NCI-H1930 (cell line): ENCODE data around the gene RXFP4.
"Not testable (repeated sequence)": the region's sequence is repeated elsewhere in the genome, so short reads cannot be mapped to it uniquely, and the experiment has no call there.

ENCODE experiments used
- DNase-seq, 2 experiments: peaks; one replicate each; lab custom pipeline; 2025; lab: John Stamatoyannopoulos, UW

RXFP4 gene, protein sequence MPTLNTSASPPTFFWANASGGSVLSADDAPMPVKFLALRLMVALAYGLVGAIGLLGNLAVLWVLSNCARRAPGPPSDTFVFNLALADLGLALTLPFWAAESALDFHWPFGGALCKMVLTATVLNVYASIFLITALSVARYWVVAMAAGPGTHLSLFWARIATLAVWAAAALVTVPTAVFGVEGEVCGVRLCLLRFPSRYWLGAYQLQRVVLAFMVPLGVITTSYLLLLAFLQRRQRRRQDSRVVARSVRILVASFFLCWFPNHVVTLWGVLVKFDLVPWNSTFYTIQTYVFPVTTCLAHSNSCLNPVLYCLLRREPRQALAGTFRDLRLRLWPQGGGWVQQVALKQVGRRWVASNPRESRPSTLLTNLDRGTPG

DNA sequence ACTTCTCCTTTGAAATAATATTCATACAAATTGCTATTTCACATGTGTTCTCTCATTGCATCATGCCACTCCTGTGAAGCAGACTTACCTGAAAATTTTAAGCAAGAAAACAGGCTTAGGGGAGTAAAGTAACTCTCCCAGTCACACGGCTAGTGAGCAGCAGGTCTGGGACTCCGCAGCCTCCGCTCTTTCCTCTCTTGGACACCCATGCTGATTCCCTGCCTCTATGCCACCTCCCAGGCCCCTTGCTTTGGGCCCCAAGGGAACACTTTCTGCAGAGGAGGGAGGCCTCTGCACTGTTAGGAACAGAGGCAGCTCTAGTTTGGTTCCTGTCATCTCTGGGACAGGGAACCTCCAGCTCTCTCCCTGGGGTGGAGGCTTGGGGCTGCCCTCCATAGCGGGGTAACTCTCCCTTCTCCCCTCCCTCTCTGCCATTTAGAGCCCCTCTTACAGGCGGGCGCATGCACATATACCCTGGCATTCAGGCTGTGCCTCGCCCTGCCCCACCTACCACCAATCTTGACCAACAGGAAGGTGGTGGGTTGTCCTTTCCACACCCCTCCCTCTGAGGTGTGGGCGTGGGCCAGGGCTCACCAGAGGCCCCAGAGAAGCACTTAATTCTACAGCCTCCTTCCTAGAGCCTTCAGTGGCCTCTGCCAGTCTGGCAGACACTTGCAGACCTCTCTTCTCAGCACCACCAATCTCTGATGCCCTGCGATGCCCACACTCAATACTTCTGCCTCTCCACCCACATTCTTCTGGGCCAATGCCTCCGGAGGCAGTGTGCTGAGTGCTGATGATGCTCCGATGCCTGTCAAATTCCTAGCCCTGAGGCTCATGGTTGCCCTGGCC lies at the start of gene RXFP4:
Gene RXFP4, plus strand, starts transcription at position 646 of the 852 bp plus-strand sequence. Its CDS starts 72 bp downstream, at position 718.
- DNase-seq = no peak

DNA sequence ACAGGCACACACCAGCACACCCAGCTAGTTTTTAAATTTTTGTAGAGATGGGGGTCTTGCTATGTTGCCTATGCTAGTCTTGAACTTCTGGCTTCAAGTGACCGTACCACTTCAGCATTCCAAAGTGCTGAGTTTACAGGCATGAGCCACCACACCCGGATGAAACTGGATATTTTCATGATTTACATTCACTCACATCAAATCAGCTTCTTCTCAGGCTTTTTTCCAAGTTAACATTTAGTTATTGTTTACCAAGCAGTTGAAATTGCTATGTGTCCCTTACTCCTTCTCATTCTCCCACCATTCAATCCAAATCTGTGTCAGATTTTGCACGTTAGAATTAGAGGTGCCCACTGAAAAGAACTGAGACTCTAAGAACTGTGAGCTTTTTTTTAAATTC lies 48.6 kb upstream of the RXFP4 start:
- DNase-seq = no peak

DNA sequence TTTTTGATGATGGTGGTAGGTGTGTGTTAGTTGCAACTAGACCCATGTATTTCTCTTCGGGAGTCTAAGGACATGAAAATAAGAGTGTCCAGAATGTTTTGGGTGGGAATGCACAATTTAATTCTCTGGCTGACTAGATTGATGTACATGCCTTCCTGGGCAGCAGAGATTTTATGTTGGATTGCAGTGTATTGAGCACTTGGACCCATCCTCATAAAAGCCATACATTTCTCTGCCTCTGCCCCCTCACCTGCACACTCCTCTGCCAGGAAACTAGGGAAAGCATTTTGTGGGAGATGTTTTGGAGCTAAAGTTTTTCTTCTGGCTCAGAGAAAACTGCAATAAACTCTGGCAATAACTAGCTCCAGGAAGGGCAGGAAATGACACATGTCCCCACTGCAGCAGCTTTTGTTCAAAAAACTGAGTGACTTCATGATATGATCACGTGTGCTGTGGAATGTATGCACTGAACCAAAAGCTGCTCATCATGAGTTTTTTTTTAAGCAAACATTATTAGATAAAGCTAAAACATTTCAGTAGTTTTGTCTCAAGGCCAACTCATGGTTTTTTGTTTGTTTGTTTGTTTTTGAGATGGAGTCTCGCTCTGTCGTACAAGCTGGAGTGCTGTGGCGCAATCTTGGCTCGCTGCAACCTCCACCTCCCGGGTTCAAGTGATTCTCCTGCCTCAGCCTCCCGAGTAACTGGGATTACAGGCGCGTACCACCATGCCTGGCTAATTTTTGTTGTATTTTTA lies 47.9 kb upstream of the RXFP4 start:
- no peak for DNase-seq

DNA sequence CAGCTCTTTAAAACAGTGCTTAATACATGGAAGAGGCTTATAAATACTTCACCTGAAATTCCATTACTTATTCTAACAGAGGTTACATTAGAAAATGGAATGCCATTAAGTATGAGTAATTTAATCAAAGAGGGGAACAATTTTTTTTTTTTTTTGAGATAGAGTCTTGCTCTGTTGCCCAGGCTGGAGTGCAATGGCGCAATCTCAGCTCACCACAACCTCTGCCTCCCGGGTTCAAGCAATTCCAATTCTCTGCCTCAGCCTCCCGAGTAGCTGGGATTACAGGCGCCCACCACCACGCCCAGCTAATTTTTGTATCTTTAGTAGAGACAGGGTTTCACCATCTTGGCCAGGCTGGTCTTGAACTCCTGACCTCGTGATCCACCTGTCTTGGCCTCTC lies 45.8 kb upstream of the RXFP4 start:
- DNase-seq = not testable (repeated sequence)

GRCh38 chr1:155896476-155896875 lies 45.0 kb upstream of the RXFP4 start:
- DNase-seq = not testable (repeated sequence)

DNA sequence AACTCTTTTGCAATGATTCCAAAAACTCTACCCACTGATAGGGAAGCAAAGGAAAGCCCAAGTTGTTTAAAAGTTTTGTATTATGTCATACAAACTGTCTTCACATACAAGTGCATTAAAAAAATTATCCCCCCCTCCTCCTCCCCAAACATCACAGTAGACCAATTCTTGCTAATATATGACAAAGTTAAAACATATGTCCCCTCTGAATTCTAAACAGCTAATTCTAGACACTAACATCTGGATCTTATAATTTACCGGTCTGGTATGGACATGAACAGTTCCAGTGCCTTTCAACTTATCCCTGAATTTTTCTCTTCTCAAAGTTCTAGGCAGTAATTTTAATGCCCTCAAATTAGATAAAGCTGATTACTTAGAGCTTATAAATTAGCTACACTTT lies 43.7 kb upstream of the RXFP4 start:
- no peak for DNase-seq

GRCh38 chr1:155898888-155899287 lies 42.5 kb upstream of the RXFP4 start:
- DNase-seq = no peak

DNA sequence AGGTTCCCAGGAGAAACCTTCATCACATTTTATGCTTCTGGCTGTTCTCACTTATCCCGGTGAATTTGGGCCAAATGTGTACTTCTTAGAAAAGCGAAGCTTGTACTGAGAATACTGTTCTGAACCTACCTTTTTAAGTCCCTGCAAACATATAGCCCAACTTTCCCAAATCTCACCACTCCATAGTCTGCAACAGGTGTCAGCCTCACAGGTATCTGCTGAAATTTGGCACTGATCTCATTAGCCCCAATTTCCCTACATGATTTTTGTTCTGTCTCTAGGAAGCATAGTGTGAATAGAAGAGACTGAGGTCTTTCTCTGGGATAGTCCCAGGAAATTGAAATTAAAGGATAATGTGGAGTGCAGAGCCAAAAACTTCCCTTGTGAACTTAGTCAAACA lies 41.8 kb upstream of the RXFP4 start:
- no peak for DNase-seq

GRCh38 chr1:155900161-155900560 lies 41.3 kb upstream of the RXFP4 start:
- DNase-seq = no peak

GRCh38 chr1:155904261-155904660 lies 37.2 kb upstream of the RXFP4 start:
- no peak for DNase-seq

GRCh38 chr1:155909894-155910293 lies 31.5 kb upstream of the RXFP4 start:
- no peak for DNase-seq

DNA sequence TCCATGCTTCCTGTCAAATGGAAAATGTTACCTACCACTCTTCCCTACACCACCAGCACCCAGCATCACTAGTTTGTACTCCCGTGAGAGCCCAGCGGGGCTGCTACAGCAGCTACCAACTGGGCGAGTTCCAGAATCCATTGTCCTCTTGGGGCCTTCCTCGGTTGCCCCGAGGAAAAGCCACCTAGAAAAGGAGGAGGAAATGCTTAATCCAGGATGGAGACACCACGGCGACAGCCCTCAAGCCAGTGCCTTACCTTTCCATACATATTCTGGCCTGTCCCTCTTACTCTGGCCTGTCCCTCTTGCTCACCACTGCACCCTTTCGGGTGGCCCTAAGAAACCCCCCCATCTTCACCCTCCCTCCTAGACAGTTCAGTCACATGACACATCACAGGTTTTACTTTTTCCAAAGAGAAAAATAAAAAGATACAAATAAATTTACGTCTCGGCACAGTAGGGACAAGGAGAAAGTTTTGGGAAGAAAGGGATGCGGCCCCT lies 30.8 kb upstream of the RXFP4 start:
- no peak for DNase-seq

DNA sequence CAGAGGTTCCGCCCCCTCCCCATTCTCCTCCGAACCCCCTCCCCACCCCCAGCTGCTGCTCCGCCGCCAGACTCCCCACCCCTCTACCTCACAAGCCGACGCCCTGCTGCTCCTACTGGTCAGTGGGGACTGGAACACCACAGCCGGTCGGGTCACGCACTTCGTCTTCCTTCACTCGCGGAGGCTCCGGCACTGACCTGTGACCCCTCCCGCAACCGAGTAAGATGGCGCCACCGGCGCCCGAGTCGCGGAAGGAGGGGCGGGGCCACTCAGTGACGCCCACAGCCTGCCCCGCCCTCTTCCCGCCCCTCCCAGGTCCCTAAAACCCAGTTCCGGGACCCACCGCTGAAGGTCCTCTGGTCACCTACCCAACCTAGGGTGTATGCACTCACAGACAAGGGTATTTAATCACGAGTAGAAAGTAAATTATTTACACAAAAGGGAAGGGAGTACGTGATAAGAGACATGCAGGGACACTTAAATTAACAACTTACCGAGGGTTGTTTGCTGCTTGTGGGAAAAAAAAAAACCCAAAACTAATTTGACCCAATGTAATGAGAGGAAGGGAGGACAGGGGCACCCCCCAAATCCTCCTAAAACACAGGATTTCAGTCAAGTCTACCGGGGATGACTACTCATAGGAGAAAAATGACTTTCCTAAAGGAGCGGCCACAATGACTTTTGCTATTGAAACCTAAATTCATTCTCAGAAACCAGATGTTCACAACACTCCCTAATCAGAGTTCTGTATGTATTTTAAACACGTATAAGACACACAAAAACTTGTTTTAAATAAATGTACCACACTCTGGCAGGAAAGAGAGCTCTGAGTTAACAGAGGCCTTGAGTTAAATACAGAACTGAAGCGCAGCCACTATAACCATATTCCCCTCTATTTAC lies 30.0 kb upstream of the RXFP4 start, which contains the start of gene RIT1:
Gene RIT1, minus strand, starts transcription at position 194 of the 900 bp plus-strand sequence. CDS start 588 bp downstream, outside the sequence.
- DNase-seq = peak; percentile 54 to 84

DNA sequence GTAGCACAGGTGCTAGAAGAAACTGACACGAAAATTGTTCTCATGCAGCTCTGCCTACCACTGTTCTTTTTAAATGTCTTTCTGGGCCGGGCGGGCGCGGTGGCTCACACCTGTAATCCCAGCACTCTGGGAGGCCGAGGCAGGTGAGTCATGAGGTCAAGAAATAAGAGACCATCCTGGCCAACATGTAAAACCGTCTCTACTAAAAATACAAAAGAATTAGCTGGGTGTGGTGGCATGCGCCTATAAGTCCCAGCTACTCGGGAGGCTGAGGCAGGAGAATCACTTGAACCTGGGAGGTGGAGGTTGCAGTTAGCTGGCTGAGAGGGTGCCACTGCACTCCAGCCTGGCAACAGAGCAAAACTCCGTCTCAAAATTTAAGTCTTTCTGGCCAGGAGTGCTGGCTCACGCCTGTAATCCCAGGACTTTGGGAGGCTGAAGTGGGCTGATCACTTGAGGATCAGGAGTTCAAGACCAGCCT lies 29.3 kb upstream of the RXFP4 start:
- DNase-seq = no peak

DNA sequence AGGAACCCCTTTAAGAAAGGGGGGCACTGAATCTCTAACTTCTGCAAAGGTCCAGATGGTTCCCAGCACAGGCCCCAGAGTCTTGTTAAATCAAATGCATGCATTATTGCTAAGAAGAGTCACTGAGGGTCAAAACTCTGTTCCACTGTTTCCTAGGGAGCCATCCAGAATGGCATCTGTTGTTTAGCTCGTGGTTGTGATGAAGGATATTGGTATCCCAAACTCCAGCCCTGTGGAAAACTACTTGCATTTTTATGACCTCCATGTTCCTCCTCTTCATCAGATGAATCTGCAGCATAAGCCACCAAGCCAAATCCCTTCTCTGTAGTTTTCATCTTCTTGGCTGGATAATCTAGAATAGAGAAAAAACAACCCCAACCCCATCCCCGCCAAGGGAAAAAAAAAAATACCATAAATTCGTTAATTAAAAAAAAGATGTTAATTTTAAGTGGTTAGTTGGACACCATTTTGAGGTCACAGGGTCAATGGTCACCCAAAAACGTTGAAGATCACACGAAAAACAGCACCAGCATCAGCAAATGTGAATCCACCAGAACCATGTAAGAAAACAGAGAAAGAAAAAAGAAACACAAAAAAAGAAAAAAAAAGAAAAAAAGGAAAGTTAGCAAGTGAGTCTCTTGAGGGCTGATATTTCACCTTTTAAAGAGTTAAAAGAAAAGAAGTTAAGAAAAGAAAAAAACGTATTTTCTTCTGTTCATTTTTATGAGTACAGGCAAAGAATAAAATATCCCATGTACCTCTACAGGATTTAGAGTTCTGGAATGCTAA lies 27.3 kb upstream of the RXFP4 start:
- DNase-seq = no peak

DNA sequence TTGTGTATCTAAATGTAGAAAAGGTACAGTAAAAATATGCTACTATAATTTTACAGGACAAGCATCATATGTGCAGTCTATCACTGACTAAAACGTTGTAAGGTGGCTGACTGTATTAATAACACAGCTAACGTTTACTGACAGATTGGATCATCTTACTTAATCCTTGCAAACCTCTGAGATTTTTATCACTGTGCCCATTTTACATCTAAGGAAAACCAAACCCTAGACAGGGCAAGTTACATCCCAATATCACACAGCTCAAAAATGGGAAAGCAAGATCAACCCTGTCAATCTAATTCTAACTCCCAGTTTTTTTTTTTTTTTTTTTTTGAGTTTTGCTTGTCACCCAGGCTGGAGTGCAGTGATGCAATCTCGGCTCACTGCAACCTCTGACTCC lies 22.8 kb upstream of the RXFP4 start:
- no peak for DNase-seq

- no peak for DNase-seq
Measured at GRCh38 chr1:155919801-155920200, 21.6 kb upstream of the RXFP4 start.

DNA sequence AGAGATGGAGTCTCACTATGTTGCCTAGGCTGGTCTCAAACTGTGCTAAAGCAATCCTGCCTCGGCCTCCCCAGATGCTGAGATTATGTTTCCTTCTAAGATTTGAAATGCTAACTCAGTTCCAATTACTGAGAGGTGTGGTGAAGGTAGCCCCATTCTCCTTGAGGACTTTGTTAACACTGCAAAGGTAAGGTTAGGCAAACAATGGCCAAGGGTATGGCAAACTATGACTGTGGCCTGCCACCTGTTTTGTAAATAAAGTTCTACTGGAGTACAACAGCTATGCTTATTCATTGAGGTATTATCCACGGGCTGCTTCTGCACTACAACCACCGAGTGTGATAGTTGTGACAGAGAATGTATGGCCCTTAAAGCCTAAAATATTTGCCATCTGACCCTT lies 20.7 kb upstream of the RXFP4 start:
- no peak for DNase-seq

DNA sequence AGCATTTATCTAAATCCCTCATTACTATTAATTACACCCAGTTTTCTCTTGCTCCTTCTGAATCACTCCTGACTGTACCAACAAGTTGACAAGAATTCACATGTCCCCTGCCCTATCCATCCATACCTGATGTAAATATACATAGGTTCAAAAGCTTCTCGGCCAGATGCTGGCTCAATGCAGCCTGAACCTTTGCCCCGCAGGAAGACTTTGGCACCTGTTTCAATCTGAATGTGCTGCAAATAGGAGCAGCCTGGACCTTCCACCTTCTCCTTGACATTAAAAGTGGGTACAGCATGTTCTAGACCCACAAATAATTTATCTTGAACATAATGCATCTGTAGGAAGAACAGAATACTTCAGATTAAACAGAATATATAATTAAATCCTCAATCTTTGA lies 15.9 kb upstream of the RXFP4 start:
- no peak for DNase-seq

DNA sequence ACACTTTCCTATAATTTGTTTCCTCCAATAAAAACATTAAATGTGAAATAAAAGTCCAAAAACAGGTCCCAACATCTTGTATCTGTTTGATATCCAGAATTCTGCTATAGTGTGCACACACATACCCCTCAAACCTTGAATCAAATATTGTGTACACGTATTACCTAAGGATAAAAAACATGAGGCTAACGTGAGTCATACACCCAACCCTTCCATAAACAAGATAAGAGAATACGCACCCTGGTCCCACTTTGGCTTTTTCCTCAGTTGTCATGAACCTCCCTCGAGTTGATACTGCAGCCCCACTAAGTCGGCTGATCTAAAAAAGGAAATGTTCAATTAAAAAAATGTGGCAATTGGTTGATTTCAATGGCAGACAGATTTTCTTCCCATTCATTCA lies 12.4 kb upstream of the RXFP4 start:
- no peak for DNase-seq
